Heart left ventricle (tissue), 16 donors: ENCODE measurements around the gene IL22RA1. TPM values are rescaled to one million over a fixed set of nuclear protein-coding genes. Genes with fewer than 3 reads are reported as not detected.
A peak's percentile ranks its signal among the peaks of the same experiment; 100 is the strongest.

Experiments used
- ATAC-seq, 4 donors: fragments of 200-7000 bp; cut with Tn5 transposase; one replicate each; pipeline ENCODE4 v1.9.1; 2020 to 2022; ENCODE audit warnings: moderate library complexity in 4 of 4, mild to moderate bottlenecking in 3 of 4, moderate number of reproducible peaks in 1 of 4
- DNase-seq, 5 donors: peaks; one replicate each; pipeline ENCODE4 v3.0.0-alpha.2; 2020
- H3K27ac ChIP-seq, 12 donors: fragments of 200-600 bp; sonication (generic) in 4 of 12; one replicate each; pipeline versions ENCODE4 v1.5.0 to v1.8.0; 2016 to 2022; ENCODE audit warnings: mild to moderate bottlenecking in 2 of 12
- H3K27me3 ChIP-seq, 9 donors: fragments of 200-600 bp; sonication (generic) in 2 of 9; one replicate each; pipeline versions ENCODE4 v1.5.1 to v1.8.0; 2016 to 2022; ENCODE audit warnings: mild to moderate bottlenecking in 3 of 9
- H3K36me3 ChIP-seq, 9 donors: fragments of 200-600 bp; sonication (generic) in 2 of 9; one replicate each; pipeline versions ENCODE4 v1.5.0 to v1.8.0; 2018 to 2022; ENCODE audit warnings: mild to moderate bottlenecking in 2 of 9
- H3K4me1 ChIP-seq, 12 donors: fragments of 200-600 bp; sonication (generic) in 4 of 12; one replicate each; pipeline versions ENCODE4 v1.5.0 to v1.8.0; 2016 to 2022; ENCODE audit warnings: mild to moderate bottlenecking in 3 of 12
- H3K4me3 ChIP-seq, 12 donors: fragments of 200-600 bp; sonication (generic) in 4 of 12; one replicate each; pipeline versions ENCODE4 v1.5.0 to v1.8.0; 2017 to 2022; ENCODE audit warnings: mild to moderate bottlenecking in 9 of 12, moderate library complexity in 4 of 12
- H3K9me3 ChIP-seq, 12 donors: fragments of 200-600 bp; sonication (generic) in 4 of 12; one replicate each; pipeline versions ENCODE4 v1.5.0 to v1.8.0; 2016 to 2022; ENCODE audit warnings: mild to moderate bottlenecking in 1 of 12
- CTCF ChIP-seq, 12 donors: fragments of 200-600 bp; sonication (generic) in 4 of 12; IDR thresholded peaks; one replicate each; pipeline versions ENCODE4 v1.5.0 to v1.8.0; 2018 to 2022; ENCODE audit warnings: antibody characterized with exemption in 12 of 12, mild to moderate bottlenecking in 5 of 12
- POLR2A ChIP-seq, 2 donors: fragments of 450-650 bp; IDR thresholded peaks; one replicate each; pipeline ENCODE4 v1.6.1; 2017; ENCODE audit warnings: antibody characterized with exemption in 2 of 2, mild to moderate bottlenecking in 2 of 2, moderate library complexity in 2 of 2
- WGBS, 4 donors: extraction: QIAGEN DNeasy Blood & Tissue Kit in 2 of 4; methylation state at CpG; one replicate each; pipeline versions ENCODE4 v1.1.5 to v1.1.7; 2013 to 2018; 5-methylcytosine and 5-hydroxymethylcytosine counted together
- intact Hi-C, 10 donors: fragments of 100-400 bp; cut with DNase I; formaldehyde crosslinking; loops; one replicate each; pipeline versions ENCODE4 v1.11.1 to v1.14.2; 2022
- polyA plus RNA-seq, 2 donors: library from polyadenylated mRNA; stranded (reverse); fragments of 200-250 nt; gene quantifications; one replicate each; pipeline ENCODE4 v1.2.3, GENCODE V29; 2013
- total RNA-seq, 9 donors: library from RNA; depleted of rRNA in 2 of 9; stranded (reverse); fragments of >200 nt in 2 of 9; fragmentation: NEBNext Ultra II Directional in 3 of 9; extraction: Animal tissue kit (Norgen Biotek cat#: 25700) in 3 of 9; gene quantifications; one replicate each; pipeline versions ENCODE4 v1.1.0 to v1.2.4, GENCODE V29; 2016 to 2023
- donor health status: ischemic (EF 13 %, LVEDD 7.1; RV severe dilation, severe dysfunction).
- donor health status: healthy with polysubstance abuse.
- donor health status: DM: no; HTN: yes; CAD: no.
- donor health status: DM: no; HTN: no; CAD: no.
- donor health status: ischemic (EF 25% LVEDD 6.9; RV normal size, moderate dysfunction).
- donor health status: ischemic (EF 25% LVEDD 5.7; RV mildly dilated, moderate dysfunction).
- donor health status: healthy.
- donor health status: DM: yes; HTN: yes; CAD: no.
- donor health status: ischemic (EF 35%, LVEDD 5.7; RV mildly dilated, moderate dysfunction).
- donor health status: nonischemic (EF 11% LVEDD 7.7; RV severe dilation, severe dysfunction).
- donor health status: DM: yes; HTN: yes; CAD: no.
- donor health status: PGD.
- donor health status: ischemic (EF 29% LVEDD 5.4; RV normal size, mild dysfunction).
- donor health status: nonischemic (EF 23%, LVEDD 6.1; RV moderate dilation, normal function).

The IL22RA1 gene
- total and polyA plus RNA-seq, 11 donors: 0.04 to 1.3 (median 0.36) TPM; not detected in 3

- no peak for TF ChIP-seq POLR2A (IDR thresholded peaks at IDR 0.05)
- no peak for TF ChIP-seq CTCF (IDR thresholded peaks at IDR 0.05)
- Histone ChIP-seq H3K27ac (peak overlapping the region in 10 of 12 donors; percentile 56 to 92 (median 71)), H3K36me3 (peaks cover 0 to 45% (median 9%) of the 10 kb centered on the region in 9 donors), H3K4me1 (peaks cover 0 to 74% (median 21%) of the 10 kb centered on the region in 12 donors), H3K4me3 (no peak overlapping the region), H3K9me3 (no peaks in the 10 kb centered on the region), H3K27me3 (no peaks in the 10 kb centered on the region)
- ATAC-seq (peak; percentile 68 to 87 (median 73)), DNase-seq (peak; percentile 73 to 89 (median 82))
- intact Hi-C loops: no loop called here
- WGBS, 4 donors: 33 to 53% (median 44%) methylated on average over 3 to 8 of the region's 8 CpGs
Observed at GRCh38 chr1:24102961-24103360, 40.0 kb downstream of the IL22RA1 start.

GRCh38 chr1:24101796-24102586 is 40.9 kb downstream of the IL22RA1 start:
- Histone ChIP-seq H3K27ac (peak overlapping the region in 11 of 12 donors; percentile 30 to 92 (median 68)), H3K36me3 (peaks cover 0 to 41% (median 9%) of the 10 kb centered on the region in 9 donors), H3K4me3 (no peak overlapping the region), H3K27me3 (no peaks in the 10 kb centered on the region), H3K4me1 (peaks cover 0 to 74% (median 22%) of the 10 kb centered on the region in 12 donors), H3K9me3 (no peaks in the 10 kb centered on the region)
- peak in 1 of 5 donors; percentile 44 for DNase-seq
- TF ChIP-seq POLR2A (IDR thresholded peaks at IDR 0.05): no peak
- no peak for TF ChIP-seq CTCF (IDR thresholded peaks at IDR 0.05)
- intact Hi-C loops: no loop called here
- 51 to 57% (median 56%) methylated on average over 7 to 9 of the region's 9 CpGs for WGBS, 4 donors
- peak in 2 of 4 donors; percentile 1 to 7 for ATAC-seq

- TF ChIP-seq CTCF (IDR thresholded peaks at IDR 0.05) (no peak), POLR2A (IDR thresholded peaks at IDR 0.05) (no peak)
- Histone ChIP-seq H3K27me3 (no peaks in the 10 kb centered on the region), H3K4me1 (peaks cover 0 to 78% (median 27%) of the 10 kb centered on the region in 12 donors), H3K27ac (peak overlapping the region in 9 of 12 donors; percentile 25 to 92 (median 68)), H3K9me3 (no peaks in the 10 kb centered on the region), H3K4me3 (no peak overlapping the region), H3K36me3 (peaks cover 0 to 32% (median 5%) of the 10 kb centered on the region in 9 donors)
- DNase-seq (peak in 1 of 5 donors; percentile 10), ATAC-seq (no peak)
- 53 to 62% (median 55%) methylated on average over 13 of the region's 13 CpGs for WGBS, 4 donors
- intact Hi-C loops: no loop called here
Observed at GRCh38 chr1:24100945-24101737, 41.8 kb downstream of the IL22RA1 start.
